HepG2 (cell line): ENCODE data around the gene GRB10. TPM values are rescaled to one million over a fixed set of nuclear protein-coding genes. Genes with fewer than 3 reads are reported as not detected.

Experiments
- ATF5 ChIP-seq: sonication (generic); formaldehyde crosslinking; IDR thresholded peaks from 2 replicates; pipeline ENCODE4 v1.4.0; 2020; ENCODE audit warnings: mild to moderate bottlenecking, low read depth, missing genetic modification reagents
- ATF7-NPFF ChIP-seq: sonication (generic); formaldehyde crosslinking; IDR thresholded peaks from 2 replicates; pipeline ENCODE4 v1.8.1; 2023; ENCODE audit warnings: mild to moderate bottlenecking, low read depth, missing genetic modification reagents, moderate library complexity
- FOSL2 ChIP-seq: sonication (generic); formaldehyde crosslinking; IDR thresholded peaks from 2 replicates; pipeline ENCODE4 v1.4.0; 2020; ENCODE audit warnings: missing genetic modification reagents
- FOXK2 ChIP-seq: fragments of 450-650 bp; IDR thresholded peaks from 2 replicates; pipeline ENCODE4 v1.6.1; 2016
- GTF3A ChIP-seq: sonication (generic); formaldehyde crosslinking; conservative IDR thresholded peaks from 2 replicates; pipeline ENCODE4 v1.4.0; 2020; ENCODE audit warnings: mild to moderate bottlenecking, missing genetic modification reagents
- IRX3 ChIP-seq: sonication (generic); formaldehyde crosslinking; IDR thresholded peaks from 2 replicates; pipeline ENCODE4 v1.8.1; 2023; ENCODE audit warnings: mild to moderate bottlenecking, low read depth, missing genetic modification reagents, borderline replicate concordance
- JUND ChIP-seq: sonication (generic); formaldehyde crosslinking; IDR thresholded peaks from 2 replicates; pipeline ENCODE4 v1.8.0; 2022; ENCODE audit warnings: mild to moderate bottlenecking, missing genetic modification reagents
- SALL2 ChIP-seq: sonication (generic); formaldehyde crosslinking; IDR thresholded peaks from 2 replicates; pipeline ENCODE4 v1.8.1; 2023; ENCODE audit warnings: mild to moderate bottlenecking, missing genetic modification reagents, inconsistent platforms
- SKI ChIP-seq: fragments of 450-650 bp; IDR thresholded peaks from one replicate; pipeline ENCODE4 v1.6.1; 2018; ENCODE audit warnings: mild to moderate bottlenecking; ENCODE audit not compliant: partially characterized antibody
- SMARCC2 ChIP-seq: fragments of 450-650 bp; IDR thresholded peaks from 2 replicates; pipeline ENCODE4 v1.6.1; 2017; ENCODE audit warnings: antibody characterized with exemption, mild to moderate bottlenecking
- SMC3 ChIP-seq: IDR thresholded peaks from 2 replicates; pipeline ENCODE4 v1.6.1; 2011; ENCODE audit warnings: low read length, improper control_type of control experiment
- SMYD3 ChIP-seq: sonication (generic); formaldehyde crosslinking; IDR thresholded peaks from 2 replicates; pipeline ENCODE4 v1.8.1; 2023; ENCODE audit warnings: mild to moderate bottlenecking, missing genetic modification reagents
- TRAFD1 ChIP-seq: sonication (generic); formaldehyde crosslinking; IDR thresholded peaks from 2 replicates; pipeline ENCODE4 v1.5.1; 2020; ENCODE audit warnings: missing genetic modification reagents, mild to moderate bottlenecking, borderline replicate concordance
- TRIM24 ChIP-seq: sonication (generic); formaldehyde crosslinking; IDR thresholded peaks from 2 replicates; pipeline ENCODE4 v1.8.0; 2022; ENCODE audit warnings: mild to moderate bottlenecking, missing genetic modification reagents
- ZFY ChIP-seq: sonication (generic); formaldehyde crosslinking; IDR thresholded peaks from 2 replicates; pipeline ENCODE4 v1.4.0; 2020; ENCODE audit warnings: missing genetic modification reagents
- ZNF12 ChIP-seq: sonication (generic); formaldehyde crosslinking; IDR thresholded peaks from 2 replicates; pipeline ENCODE4 v1.5.0; 2020; ENCODE audit warnings: missing genetic modification reagents
- ZNF160 ChIP-seq: sonication (generic); formaldehyde crosslinking; IDR thresholded peaks from 2 replicates; pipeline ENCODE4 v1.8.0; 2022; ENCODE audit warnings: mild to moderate bottlenecking, inconsistent platforms, missing genetic modification reagents
- ZNF407 ChIP-seq: sonication (generic); formaldehyde crosslinking; IDR thresholded peaks from one replicate; pipeline ENCODE4 v1.5.1; 2020; ENCODE audit warnings: mild to moderate bottlenecking, missing genetic modification reagents; ENCODE audit errors: not compliant biosample characterization
- ZNF607 ChIP-seq: sonication (generic); formaldehyde crosslinking; IDR thresholded peaks from 2 replicates; pipeline ENCODE4 v1.5.1; 2020; ENCODE audit warnings: missing genetic modification reagents, mild to moderate bottlenecking, borderline replicate concordance
- ZNF629 ChIP-seq: sonication (generic); formaldehyde crosslinking; conservative IDR thresholded peaks from 2 replicates; pipeline ENCODE4 v1.5.0; 2020; ENCODE audit warnings: missing genetic modification reagents
- ZNF747 ChIP-seq: sonication (generic); formaldehyde crosslinking; IDR thresholded peaks from 2 replicates; pipeline ENCODE4 v1.8.1; 2023; ENCODE audit warnings: missing genetic modification reagents, mild to moderate bottlenecking, borderline replicate concordance
- polyA plus RNA-seq, 8 experiments: library from polyadenylated mRNA; depleted of rRNA in 3 of 8; stranded (reverse) in 7 of 8; unstranded in 1 of 8; fragments of >200 nt; fragmentation: Illumina TruSeq in 4 of 8; extraction: Trizol in 4 of 8; gene quantifications; 2 replicates each; pipeline versions ENCODE4 v1.2.1 to v1.2.3, GENCODE V29; 2011 to 2016; ENCODE audit warnings: low read depth in 4 of 8, missing spikeins in 1 of 8, mixed read lengths in 1 of 8; ENCODE audit not compliant: insufficient read depth in 1 of 8
- total RNA-seq, 5 experiments: library from RNA; depleted of rRNA; stranded (reverse); fragments of >200 nt; fragmentation: Illumina TruSeq; extraction: Trizol; gene quantifications; 2 replicates each; pipeline ENCODE4 v1.2.3, GENCODE V29; 2016; ENCODE audit warnings: low read depth in 1 of 5
- TF ChIP-seq, protein P1 (sequence below): sonication (generic); formaldehyde crosslinking; IDR thresholded peaks from 2 replicates; pipeline ENCODE4 v1.8.1; 2023; ENCODE audit warnings: missing genetic modification reagents, mild to moderate bottlenecking, borderline replicate concordance

GRB10 gene
- total and polyA plus RNA-seq, 2 of the 13 experiments (the other 11 are each of a cell fraction or from before 2014, with no cell fraction given) = 4.0 to 6.8 TPM

GRCh38 chr7:50552921-50553320, 229.8 kb downstream of the GRB10 start (continued):
- no peak for TF ChIP-seq ZNF407 (CRISPR knock-in tag)
- TF ChIP-seq SMYD3 (CRISPR knock-in tag) = no peak
- no peak for TF ChIP-seq SKI
- TF ChIP-seq SALL2 = no peak
- no peak for TF ChIP-seq ZNF160
- TF ChIP-seq, protein P1, sequence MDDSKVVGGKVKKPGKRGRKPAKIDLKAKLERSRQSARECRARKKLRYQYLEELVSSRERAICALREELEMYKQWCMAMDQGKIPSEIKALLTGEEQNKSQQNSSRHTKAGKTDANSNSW (CRISPR knock-in tag) = no peak
- TF ChIP-seq ZNF12 (CRISPR knock-in tag) = peak; percentile 43; the same call in 1 of the 2 replicates
- TF ChIP-seq TRAFD1 = no peak
- no peak for TF ChIP-seq JUND (CRISPR knock-in tag)
- TF ChIP-seq ATF7-NPFF (CRISPR knock-in tag) = 0 out of 2 replicates have a peak, but pooled peaks have one; percentile 50
- TF ChIP-seq SMARCC2 = no peak
- no peak for TF ChIP-seq FOXK2
- no peak for TF ChIP-seq TRIM24 (CRISPR knock-in tag)
- TF ChIP-seq ZNF629 (CRISPR knock-in tag) = no peak
- TF ChIP-seq SMC3 = no peak
- TF ChIP-seq FOSL2 (CRISPR knock-in tag) = 0 out of 2 replicates have a peak, but pooled peaks have one; percentile 23
- TF ChIP-seq GTF3A (CRISPR knock-in tag) = no peak
- no peak for TF ChIP-seq ZNF747 (CRISPR knock-in tag)
- no peak for TF ChIP-seq IRX3 (CRISPR knock-in tag)
- TF ChIP-seq ZFY (CRISPR knock-in tag) = no peak
- TF ChIP-seq ATF5 (CRISPR knock-in tag) = no peak
- no peak for TF ChIP-seq ZNF607 (CRISPR knock-in tag)
